Activated CD4-positive, alpha-beta T cell treated with anti-CD3 and anti-CD28 coated beads for 24 hours (primary cell): ENCODE data around the gene SLFN5.
"Not testable (repeated sequence)": the region's sequence is repeated elsewhere in the genome, so short reads cannot be mapped to it uniquely, and the experiment has no call there.

Source experiments
- DNase-seq, 2 donors: peaks; one replicate each; pipeline ENCODE4 v3.0.0-alpha.2; 2020; ENCODE audit warnings: low read depth in 2 of 2

The SLFN5 gene

GRCh38 chr17:35291802-35292201 lies 48.9 kb downstream of the SLFN5 start:
- no peak for DNase-seq

GRCh38 chr17:35293151-35293847 lies 50.4 kb downstream of the SLFN5 start:
- DNase-seq: no peak

GRCh38 chr17:35294756-35295155 lies 51.9 kb downstream of the SLFN5 start:
- DNase-seq: no peak

GRCh38 chr17:35295686-35296085 lies 52.8 kb downstream of the SLFN5 start:
- no peak for DNase-seq

GRCh38 chr17:35297666-35298065 lies 54.8 kb downstream of the SLFN5 start:
- no peak for DNase-seq

- no peak for DNase-seq
These were observed 55.8 kb downstream of the SLFN5 start for GRCh38 chr17:35298639-35299038.

- no peak for DNase-seq
These were observed 56.3 kb downstream of the SLFN5 start for GRCh38 chr17:35299135-35299534.

GRCh38 chr17:35309345-35309744 lies 66.5 kb downstream of the SLFN5 start:
- DNase-seq: not testable (repeated sequence)

GRCh38 chr17:35312346-35312745 lies 69.5 kb downstream of the SLFN5 start:
- DNase-seq: no peak

GRCh38 chr17:35312790-35313711 lies 70.2 kb downstream of the SLFN5 start:
- peak; percentile 35 to 38 for DNase-seq

GRCh38 chr17:35313875-35314409 lies 71.1 kb downstream of the SLFN5 start:
- DNase-seq: no peak

GRCh38 chr17:35314415-35315216 lies 71.7 kb downstream of the SLFN5 start:
- DNase-seq: no peak

- DNase-seq: no peak
These were observed 72.4 kb downstream of the SLFN5 start for GRCh38 chr17:35315283-35315682.

- DNase-seq: no peak
These were observed 73.1 kb downstream of the SLFN5 start for GRCh38 chr17:35315971-35316370.

GRCh38 chr17:35322749-35323148 lies 79.9 kb downstream of the SLFN5 start:
- no peak for DNase-seq
